Ishikawa (cell line): ENCODE results near the gene OR14C36.

Experiments used
- CEBPB ChIP-seq: IDR thresholded peaks from 2 replicates; pipeline ENCODE4 v1.6.1; 2012
- EP300 ChIP-seq: IDR thresholded peaks from 2 replicates; pipeline ENCODE4 v1.6.1; 2012; ENCODE audit warnings: borderline replicate concordance
- REST ChIP-seq: IDR thresholded peaks from 2 replicates; pipeline ENCODE4 v1.6.1; 2012; ENCODE audit warnings: low read depth, mild to moderate bottlenecking
- TAF1 ChIP-seq: IDR thresholded peaks from 2 replicates; pipeline ENCODE4 v1.6.1; 2012; ENCODE audit warnings: low read depth, mild to moderate bottlenecking

- TF ChIP-seq EP300 (no peak), REST (no peak), CEBPB (no peak), TAF1 (no peak)
These were observed 5.1 kb upstream of the OR14C36 start for GRCh38 chr1:248343451-248343850.
